Neural cell (in vitro differentiated cells): ENCODE results near the gene KRTAP5-2.

ENCODE experiments used
- CTCF ChIP-seq: fragments of 450-650 bp; IDR thresholded peaks from 2 replicates; pipeline ENCODE4 v1.5.1; 2014; ENCODE audit warnings: antibody characterized with exemption, mild to moderate bottlenecking, moderate library complexity; ENCODE audit not compliant: poor library complexity, severe bottlenecking
- EZH2 ChIP-seq: fragments of 200-600, 300-800 bp; shearing (Covaris generic), sonication (generic); IDR thresholded peaks from 2 replicates; pipeline ENCODE4 v1.6.1; 2014; ENCODE audit warnings: antibody characterized with exemption, low read length, borderline replicate concordance, mild to moderate bottlenecking; ENCODE audit not compliant: insufficient read depth, poor library complexity, severe bottlenecking
- POLR2AphosphoS5 ChIP-seq: IDR thresholded peaks from 2 replicates; pipeline ENCODE4 v1.6.1; 2012
- TAF1 ChIP-seq: IDR thresholded peaks from 2 replicates; pipeline ENCODE4 v1.6.1; 2012; ENCODE audit warnings: low read depth

- TF ChIP-seq TAF1 (no peak), POLR2AphosphoS5 (no peak), CTCF (peak; percentile 65), EZH2 (no peak)
Observed at GRCh38 chr11:1640076-1640946, 42.2 kb upstream of the KRTAP5-2 start.
